Heart right ventricle (tissue), 16 donors: ENCODE results near the gene NCAPG2. TPM values are rescaled to one million over a fixed set of nuclear protein-coding genes. Genes with fewer than 3 reads are reported as not detected.

Experiments
- ATAC-seq, 8 donors: fragments of 200-7000 bp; cut with Tn5 transposase; one replicate each; pipeline ENCODE4 v1.9.1; 2020; ENCODE audit warnings: mild to moderate bottlenecking in 8 of 8, moderate library complexity in 8 of 8, moderate number of reproducible peaks in 1 of 8
- DNase-seq, 2 donors: peaks; one replicate each; pipeline ENCODE4 v3.0.0-alpha.2; 2020
- H3K27ac ChIP-seq, 10 donors: fragments of 200-600 bp; sonication (generic) in 2 of 10; one replicate each; pipeline versions ENCODE4 v1.5.0 to v1.8.0; 2020 to 2022; ENCODE audit warnings: mild to moderate bottlenecking in 3 of 10
- H3K27me3 ChIP-seq, 7 donors: fragments of 200-600 bp; one replicate each; pipeline ENCODE4 v1.8.0; 2021 to 2022; ENCODE audit warnings: mild to moderate bottlenecking in 2 of 7
- H3K36me3 ChIP-seq, 9 donors: fragments of 200-600 bp; sonication (generic) in 1 of 9; one replicate each; pipeline versions ENCODE4 v1.5.0 to v1.8.0; 2020 to 2022; ENCODE audit warnings: mild to moderate bottlenecking in 2 of 9
- H3K4me1 ChIP-seq, 9 donors: fragments of 200-600 bp; sonication (generic) in 1 of 9; one replicate each; pipeline versions ENCODE4 v1.5.0 to v1.8.0; 2020 to 2022; ENCODE audit warnings: mild to moderate bottlenecking in 4 of 9
- H3K4me3 ChIP-seq, 10 donors: fragments of 200-600 bp; sonication (generic) in 2 of 10; one replicate each; pipeline versions ENCODE4 v1.5.0 to v1.8.0; 2020 to 2022; ENCODE audit warnings: mild to moderate bottlenecking in 7 of 10, moderate library complexity in 2 of 10
- H3K9me3 ChIP-seq, 11 donors: fragments of 200-600 bp in 10 of 11; sonication (generic) in 2 of 11; one replicate each; pipeline versions ENCODE4 v1.5.0 to v1.8.0; 2013 to 2022; ENCODE audit warnings: mild to moderate bottlenecking in 2 of 11, control low read depth in 1 of 11, moderate library complexity in 1 of 11
- WGBS, 2 donors: extraction: QIAGEN DNeasy Blood & Tissue Kit; methylation state at CpG; one replicate each; pipeline ENCODE4 v1.1.7; 2013; ENCODE audit warnings: inconsistent platforms in 1 of 2; 5-methylcytosine and 5-hydroxymethylcytosine counted together
- intact Hi-C, 10 donors: fragments of 100-400 bp; cut with DNase I; formaldehyde crosslinking; loops; one replicate each; pipeline versions ENCODE4 v1.11.1 to v1.14.2; 2022
- polyA plus RNA-seq, 2 donors: library from polyadenylated mRNA; stranded (reverse); fragments of 200-250 nt; gene quantifications; one replicate each; pipeline ENCODE4 v1.2.3, GENCODE V29; 2013
- total RNA-seq, 10 donors: library from RNA; stranded (reverse); fragmentation: NEBNext Ultra II Directional in 3 of 10; extraction: Animal tissue kit (Norgen Biotek cat#: 25700) in 3 of 10; gene quantifications; one replicate each; pipeline versions ENCODE4 v1.2.1 to v1.2.4, GENCODE V29; 2021 to 2023
- TF ChIP-seq, protein P1 (sequence below), 9 donors: fragments of 200-600 bp; sonication (generic) in 2 of 9; IDR thresholded peaks; one replicate each; pipeline versions ENCODE4 v1.5.0 to v1.8.0; 2021 to 2022; ENCODE audit warnings: antibody characterized with exemption in 9 of 9, mild to moderate bottlenecking in 5 of 9, moderate library complexity in 1 of 9
- donor health status: Arrhythmogenic right ventricular cardiomyopathy.
- donor health status: ischemic (EF 13 %, LVEDD 7.1; RV severe dilation, severe dysfunction).
- donor health status: healthy with polysubstance abuse.
- donor health status: DM: no; HTN: yes; CAD: no.
- donor health status: DM: no; HTN: no; CAD: no.
- donor health status: ischemic (EF 25% LVEDD 6.9; RV normal size, moderate dysfunction).
- donor health status: ischemic (EF 25% LVEDD 5.7; RV mildly dilated, moderate dysfunction).
- donor health status: healthy.
- donor health status: DM: yes; HTN: yes; CAD: no.
- donor health status: Ischemic cardiomyopathy.
- donor health status: ischemic (EF 35%, LVEDD 5.7; RV mildly dilated, moderate dysfunction).
- donor health status: nonischemic (EF 11% LVEDD 7.7; RV severe dilation, severe dysfunction).
- donor health status: DM: yes; HTN: yes; CAD: no.
- donor health status: PGD.
- donor health status: ischemic (EF 29% LVEDD 5.4; RV normal size, mild dysfunction).
- donor health status: nonischemic (EF 23%, LVEDD 6.1; RV moderate dilation, normal function).

NCAPG2 gene
- total and polyA plus RNA-seq, 12 donors: 1.3 to 8.0 (median 4.6) TPM

DNA sequence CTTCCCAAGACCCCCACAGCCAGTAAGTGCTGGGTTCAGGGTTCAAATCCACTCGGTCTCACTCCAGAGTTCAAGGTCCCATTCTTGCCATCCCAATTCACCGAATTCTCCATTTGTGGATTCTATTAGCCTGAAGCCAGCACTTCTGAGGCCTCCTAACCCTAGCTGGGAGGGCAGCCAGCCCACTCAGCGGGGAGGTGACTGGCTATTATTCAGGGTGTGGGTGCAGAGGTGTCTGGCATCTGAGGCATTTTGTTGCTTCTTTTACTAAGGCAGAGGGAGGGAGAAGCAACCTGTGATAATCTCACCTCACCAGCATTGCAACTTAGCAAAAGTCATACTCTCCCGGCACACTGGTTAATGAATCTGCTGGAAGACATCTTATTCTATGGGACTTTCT is 108.3 kb downstream of the NCAPG2 start:
- ATAC-seq: no peak
- H3K36me3 ChIP-seq: no peaks in the 10 kb centered on the region
- H3K27me3 ChIP-seq: no peaks in the 10 kb centered on the region
- WGBS, 2 donors: 97% methylated on average over 4 of the region's 4 CpGs
- no peak for DNase-seq
- TF ChIP-seq, protein P1, sequence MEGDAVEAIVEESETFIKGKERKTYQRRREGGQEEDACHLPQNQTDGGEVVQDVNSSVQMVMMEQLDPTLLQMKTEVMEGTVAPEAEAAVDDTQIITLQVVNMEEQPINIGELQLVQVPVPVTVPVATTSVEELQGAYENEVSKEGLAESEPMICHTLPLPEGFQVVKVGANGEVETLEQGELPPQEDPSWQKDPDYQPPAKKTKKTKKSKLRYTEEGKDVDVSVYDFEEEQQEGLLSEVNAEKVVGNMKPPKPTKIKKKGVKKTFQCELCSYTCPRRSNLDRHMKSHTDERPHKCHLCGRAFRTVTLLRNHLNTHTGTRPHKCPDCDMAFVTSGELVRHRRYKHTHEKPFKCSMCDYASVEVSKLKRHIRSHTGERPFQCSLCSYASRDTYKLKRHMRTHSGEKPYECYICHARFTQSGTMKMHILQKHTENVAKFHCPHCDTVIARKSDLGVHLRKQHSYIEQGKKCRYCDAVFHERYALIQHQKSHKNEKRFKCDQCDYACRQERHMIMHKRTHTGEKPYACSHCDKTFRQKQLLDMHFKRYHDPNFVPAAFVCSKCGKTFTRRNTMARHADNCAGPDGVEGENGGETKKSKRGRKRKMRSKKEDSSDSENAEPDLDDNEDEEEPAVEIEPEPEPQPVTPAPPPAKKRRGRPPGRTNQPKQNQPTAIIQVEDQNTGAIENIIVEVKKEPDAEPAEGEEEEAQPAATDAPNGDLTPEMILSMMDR (IDR thresholded peaks at IDR 0.05): no peak
- no peaks in the 10 kb centered on the region for H3K4me1 ChIP-seq
- no peak overlapping the region for H3K4me3 ChIP-seq
- intact Hi-C loops: no loop called here
- H3K27ac ChIP-seq: no peak overlapping the region
- H3K9me3 ChIP-seq: peaks cover 0 to 11% (median 0%) of the 10 kb centered on the region in 11 donors

DNA sequence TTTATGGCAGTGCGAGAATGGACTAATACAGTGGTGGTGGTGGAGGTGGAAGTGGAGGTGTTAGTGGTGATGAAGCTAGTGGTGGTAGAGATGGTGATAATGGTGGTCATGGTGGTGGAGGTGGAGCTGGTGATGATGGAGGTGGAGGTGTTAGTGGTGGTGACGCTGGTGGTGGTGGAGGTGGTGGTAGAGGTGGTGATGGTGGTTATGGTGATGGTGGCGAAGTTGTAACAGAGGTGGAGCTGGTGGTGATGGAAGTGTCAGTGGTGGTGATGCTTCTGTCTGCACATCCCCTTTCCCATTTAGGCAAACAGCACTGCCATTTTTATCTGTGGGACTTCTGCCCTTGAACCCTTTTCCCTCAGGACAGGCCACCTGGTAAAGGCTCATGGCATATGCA is 109.5 kb downstream of the NCAPG2 start:
- no peak for DNase-seq
- H3K4me3 ChIP-seq: no peak overlapping the region
- no peaks in the 10 kb centered on the region for H3K27me3 ChIP-seq
- no peaks in the 10 kb centered on the region for H3K36me3 ChIP-seq
- peak in 4 of 8 donors; percentile 71 to 88 (median 80) for ATAC-seq
- intact Hi-C loops: no loop called here
- WGBS, 2 donors: 64 to 69% methylated on average over 3 of the region's 3 CpGs
- peaks cover 0 to 11% (median 0%) of the 10 kb centered on the region in 11 donors for H3K9me3 ChIP-seq
- TF ChIP-seq, protein P1 (IDR thresholded peaks at IDR 0.05): no peak
- H3K4me1 ChIP-seq: no peaks in the 10 kb centered on the region
- H3K27ac ChIP-seq: no peak overlapping the region

DNA sequence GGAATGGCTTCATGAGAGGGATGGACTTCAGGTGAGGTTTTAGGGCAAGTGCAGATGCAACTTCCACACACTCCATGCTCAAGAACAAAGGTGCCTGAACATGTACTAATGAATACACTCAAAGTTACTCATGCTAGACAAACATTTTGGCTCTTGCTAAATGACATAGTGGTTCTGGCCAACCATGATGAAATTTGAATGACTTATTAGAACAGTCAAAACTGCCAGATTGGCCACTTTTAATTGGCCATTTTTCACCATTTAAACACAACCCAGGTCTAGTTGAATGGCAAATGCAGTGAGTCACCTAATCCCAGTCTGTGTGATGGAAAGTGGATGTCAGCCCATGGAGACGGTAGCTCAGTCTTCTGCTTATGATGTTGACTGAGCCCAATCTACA is 112.1 kb downstream of the NCAPG2 start:
- H3K4me1 ChIP-seq: peaks cover 0 to 6% (median 3%) of the 10 kb centered on the region in 9 donors
- no peak overlapping the region for H3K4me3 ChIP-seq
- intact Hi-C loops: no loop called here
- H3K27ac ChIP-seq: no peak overlapping the region
- no peak for DNase-seq
- H3K27me3 ChIP-seq: peaks cover 0 to 12% (median 9%) of the 10 kb centered on the region in 7 donors
- WGBS, 2 donors: 95 to 100% methylated on average over 1 of the region's 1 CpG
- ATAC-seq: no peak
- TF ChIP-seq, protein P1 (IDR thresholded peaks at IDR 0.05): no peak
- H3K36me3 ChIP-seq: no peaks in the 10 kb centered on the region
- peaks cover 0 to 11% (median 0%) of the 10 kb centered on the region in 11 donors for H3K9me3 ChIP-seq

DNA sequence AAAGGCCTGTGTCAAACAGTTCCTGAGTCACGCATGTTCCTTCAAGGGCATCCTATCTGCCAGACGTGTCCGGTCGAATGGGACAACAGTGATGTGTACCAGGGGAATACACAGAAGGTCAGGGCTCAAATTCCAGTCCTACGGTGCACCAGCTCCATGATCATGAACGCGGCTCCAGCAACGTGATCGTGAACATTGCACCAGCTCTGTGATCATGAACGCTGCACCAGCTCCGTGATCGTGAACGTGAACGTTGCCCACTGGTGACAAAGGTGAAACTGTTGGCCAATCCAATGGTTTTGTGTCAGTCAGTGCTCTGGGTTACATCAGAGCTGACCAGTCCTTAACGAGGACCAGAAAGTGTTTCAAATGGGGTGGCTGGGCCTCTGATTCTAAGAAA is 112.7 kb downstream of the NCAPG2 start:
- WGBS, 2 donors: 89 to 90% methylated on average over 15 of the region's 15 CpGs
- DNase-seq: no peak
- Histone ChIP-seq H3K4me1 (peaks cover 0 to 9% (median 4%) of the 10 kb centered on the region in 9 donors), H3K27me3 (peaks cover 0 to 14% (median 9%) of the 10 kb centered on the region in 7 donors), H3K9me3 (peaks cover 0 to 11% (median 0%) of the 10 kb centered on the region in 11 donors), H3K36me3 (no peaks in the 10 kb centered on the region), H3K4me3 (no peak overlapping the region), H3K27ac (no peak overlapping the region)
- TF ChIP-seq, protein P1 (IDR thresholded peaks at IDR 0.05): no peak
- no peak for ATAC-seq
- intact Hi-C loops: no loop called here
